ENCODE measurements around the gene NUP205. TPM values are rescaled to one million over a fixed set of nuclear protein-coding genes. Genes with fewer than 3 reads are reported as not detected.

Gene NUP205
- total RNA-seq, 6 experiments from 2014 or later, result 12.3 to 20.8 (median 16.1) TPM

GRCh38 chr7:135599471-135599870 is 41.8 kb downstream of the NUP205 start:
- TF ChIP-seq POLR2A (IDR thresholded peaks at IDR 0.05) (no peak), CTCF (IDR thresholded peaks at IDR 0.05) (no peak)
- no peaks in the 10 kb centered on the region for H3K4me1 ChIP-seq
- no peak for DNase-seq
- H3K36me3 ChIP-seq, result peaks cover 0 to 41% (median 5%) of the 10 kb centered on the region in 4 donors
- no peaks in the 10 kb centered on the region for H3K9me3 ChIP-seq
- no peak for ATAC-seq
- no peak overlapping the region for H3K27ac ChIP-seq
- intact Hi-C loops (cut with DNase I), result no loop called here
- H3K27me3 ChIP-seq, result no peaks in the 10 kb centered on the region
- H3K4me3 ChIP-seq, result no peak overlapping the region

GRCh38 chr7:135600226-135600625 is 42.5 kb downstream of the NUP205 start:
- ATAC-seq (no peak), DNase-seq (no peak)
- 100% methylated on average over 2 of the region's 2 CpGs for WGBS (ENCODE audit: insufficient coverage, low coverage, low lambda C conversion rate, missing lambda C conversion rate)
- intact Hi-C loops (cut with DNase I), result no loop called here
- Histone ChIP-seq H3K4me3 (no peak overlapping the region), H3K9me3 (no peaks in the 10 kb centered on the region), H3K4me1 (no peaks in the 10 kb centered on the region), H3K36me3 (peaks cover 0 to 34% (median 5%) of the 10 kb centered on the region in 4 donors), H3K27ac (no peak overlapping the region), H3K27me3 (no peaks in the 10 kb centered on the region)
- TF ChIP-seq CTCF (IDR thresholded peaks at IDR 0.05) (no peak), POLR2A (IDR thresholded peaks at IDR 0.05) (no peak)

GRCh38 chr7:135601182-135601581 is 43.5 kb downstream of the NUP205 start:
- H3K27ac ChIP-seq, result no peak overlapping the region
- H3K9me3 ChIP-seq, result no peaks in the 10 kb centered on the region
- peaks cover 0 to 35% (median 5%) of the 10 kb centered on the region in 4 donors for H3K36me3 ChIP-seq
- no peaks in the 10 kb centered on the region for H3K4me1 ChIP-seq
- intact Hi-C loops (cut with DNase I), result no loop called here
- no peaks in the 10 kb centered on the region for H3K27me3 ChIP-seq
- ATAC-seq (no peak), DNase-seq (no peak)
- no peak overlapping the region for H3K4me3 ChIP-seq
- TF ChIP-seq CTCF (IDR thresholded peaks at IDR 0.05) (no peak), POLR2A (IDR thresholded peaks at IDR 0.05) (no peak)

GRCh38 chr7:135602304-135602703 is 44.6 kb downstream of the NUP205 start:
- peaks cover 0 to 47% (median 10%) of the 10 kb centered on the region in 4 donors for H3K36me3 ChIP-seq
- H3K27me3 ChIP-seq, result no peaks in the 10 kb centered on the region
- H3K4me3 ChIP-seq, result no peak overlapping the region
- TF ChIP-seq POLR2A (IDR thresholded peaks at IDR 0.05), result no peak
- no peak for TF ChIP-seq CTCF (IDR thresholded peaks at IDR 0.05)
- no peaks in the 10 kb centered on the region for H3K9me3 ChIP-seq
- no peak for ATAC-seq
- 62% methylated on average over 1 of the region's 1 CpG for WGBS (ENCODE audit: insufficient coverage, low coverage, low lambda C conversion rate, missing lambda C conversion rate)
- H3K27ac ChIP-seq, result no peak overlapping the region
- H3K4me1 ChIP-seq, result no peaks in the 10 kb centered on the region
- no peak for DNase-seq
- intact Hi-C loops (cut with DNase I), result no loop called here

GRCh38 chr7:135616136-135616535 is 58.4 kb downstream of the NUP205 start:
- Histone ChIP-seq H3K27me3 (no peaks in the 10 kb centered on the region), H3K4me1 (no peaks in the 10 kb centered on the region), H3K27ac (no peak overlapping the region), H3K9me3 (no peaks in the 10 kb centered on the region), H3K4me3 (no peak overlapping the region), H3K36me3 (peaks cover 0 to 42% (median 12%) of the 10 kb centered on the region in 4 donors)
- ATAC-seq, result no peak
- intact Hi-C loops (cut with DNase I), result no loop called here
- WGBS (ENCODE audit: insufficient coverage, low coverage, low lambda C conversion rate, missing lambda C conversion rate), result 88% methylated on average over 1 of the region's 1 CpG
- TF ChIP-seq POLR2A (IDR thresholded peaks at IDR 0.05) (no peak), CTCF (IDR thresholded peaks at IDR 0.05) (no peak)
- DNase-seq, result no peak

All from right lobe of liver (tissue), 6 donors.